GM19328 (cell line): Measurements from ENCODE around the gene FBXO9.

Source experiments
- ATAC-seq: cut with Tn5 transposase; IDR thresholded peaks from one replicate; pipeline ENCODE4 v1.9.1; 2021; ENCODE audit warnings: mild to moderate bottlenecking, moderate library complexity; ENCODE audit not compliant: unreplicated experiment

The FBXO9 gene

GRCh38 chr6:53086302-53086701 lies 21.1 kb downstream of the FBXO9 start:
- ATAC-seq = no peak

- ATAC-seq = no peak
Measured at GRCh38 chr6:53089948-53090347, 24.7 kb downstream of the FBXO9 start.

- ATAC-seq = no peak
Measured at GRCh38 chr6:53090576-53090975, 25.4 kb downstream of the FBXO9 start.

- ATAC-seq = no peak
Measured at GRCh38 chr6:53095270-53095669, 30.1 kb downstream of the FBXO9 start.

GRCh38 chr6:53095716-53096115 lies 30.5 kb downstream of the FBXO9 start:
- ATAC-seq = no peak

GRCh38 chr6:53100561-53100960 lies 35.4 kb downstream of the FBXO9 start:
- no peak for ATAC-seq

- no peak for ATAC-seq
Measured at GRCh38 chr6:53101006-53101405, 35.8 kb downstream of the FBXO9 start.

- ATAC-seq = no peak
Measured at GRCh38 chr6:53103993-53104675, 38.9 kb downstream of the FBXO9 start.

GRCh38 chr6:53104916-53105315 lies 39.7 kb downstream of the FBXO9 start:
- no peak for ATAC-seq

- ATAC-seq = no peak
Measured at GRCh38 chr6:53107091-53107490, 41.9 kb downstream of the FBXO9 start.

- ATAC-seq = no peak
Measured at GRCh38 chr6:53109612-53110011, 44.4 kb downstream of the FBXO9 start.

GRCh38 chr6:53111865-53112264 lies 46.7 kb downstream of the FBXO9 start:
- no peak for ATAC-seq

GRCh38 chr6:53112404-53112803 lies 47.2 kb downstream of the FBXO9 start:
- ATAC-seq = no peak

GRCh38 chr6:53112871-53113270 lies 47.7 kb downstream of the FBXO9 start:
- ATAC-seq = no peak

GRCh38 chr6:53113742-53114141 lies 48.5 kb downstream of the FBXO9 start:
- no peak for ATAC-seq

GRCh38 chr6:53115113-53115512 lies 49.9 kb downstream of the FBXO9 start:
- no peak for ATAC-seq

- ATAC-seq = no peak
Measured at GRCh38 chr6:53115741-53116140, 50.5 kb downstream of the FBXO9 start.

GRCh38 chr6:53119349-53119748 lies 54.1 kb downstream of the FBXO9 start:
- ATAC-seq = no peak

GRCh38 chr6:53119772-53120409 lies 54.7 kb downstream of the FBXO9 start:
- ATAC-seq = no peak

GRCh38 chr6:53124131-53124800 lies 59.1 kb downstream of the FBXO9 start:
- no peak for ATAC-seq

- no peak for ATAC-seq
Measured at GRCh38 chr6:53125276-53125675, 60.1 kb downstream of the FBXO9 start.

- no peak for ATAC-seq
Measured at GRCh38 chr6:53128842-53129241, 63.6 kb downstream of the FBXO9 start.
